Mesothelial cell of epicardium (in vitro differentiated cells): ENCODE results near the gene SCNN1B. TPM values are rescaled to one million over a fixed set of nuclear protein-coding genes. Genes with fewer than 3 reads are reported as not detected.
"Not testable (repeated sequence)": the region's sequence is repeated elsewhere in the genome, so short reads cannot be mapped to it uniquely, and the experiment has no call there.

Source experiments
- DNase-seq, 2 experiments: peaks; one replicate each; pipeline ENCODE4 v3.0.0; 2021; ENCODE audit warnings: low spot score in 2 of 2; ENCODE audit not compliant: unreplicated experiment in 2 of 2
- H3K27ac Mint-ChIP-seq: 2 replicates; pipeline ENCODE4 v1.8.0; 2021; ENCODE audit warnings: mixed read lengths
- H3K27me3 Mint-ChIP-seq: 2 replicates; pipeline ENCODE4 v1.8.0; 2021; ENCODE audit warnings: low read depth, mixed read lengths
- H3K36me3 Mint-ChIP-seq: 2 replicates; pipeline ENCODE4 v1.8.0; 2021; ENCODE audit warnings: mixed read lengths
- H3K4me1 Mint-ChIP-seq: 2 replicates; pipeline ENCODE4 v1.8.0; 2021; ENCODE audit warnings: mixed read lengths
- H3K4me3 Mint-ChIP-seq: 2 replicates; pipeline ENCODE4 v1.8.0; 2021; ENCODE audit warnings: mild to moderate bottlenecking, moderate library complexity, mixed read lengths
- H3K9me3 Mint-ChIP-seq: 2 replicates; pipeline ENCODE4 v1.8.0; 2021; ENCODE audit warnings: mixed read lengths
- CTCF ChIP-seq: fragments of 200-600 bp; sonication (generic); IDR thresholded peaks from one replicate; pipeline ENCODE4 v1.5.0; 2021; ENCODE audit warnings: antibody characterized with exemption; ENCODE audit not compliant: unreplicated experiment
- total RNA-seq: library from RNA; stranded (reverse); gene quantifications from 3 replicates; pipeline ENCODE4 v1.2.1, GENCODE V29; 2021

Gene SCNN1B
- total RNA-seq, 1 donor from 2014 or later: not detected

GRCh38 chr16:23395732-23396131 is 93.6 kb downstream of the SCNN1B start:
- Mint-ChIP-seq H3K27me3 (no peaks in the 10 kb centered on the region), H3K4me3 (no peak overlapping the region), H3K9me3 (no peaks in the 10 kb centered on the region), H3K36me3 (peaks cover 59% of the 10 kb centered on the region), H3K27ac (no peak overlapping the region), H3K4me1 (no peaks in the 10 kb centered on the region)
- no peak for DNase-seq
- no peak for TF ChIP-seq CTCF

- DNase-seq: no peak
- peaks cover 52% of the 10 kb centered on the region for H3K36me3 Mint-ChIP-seq
- no peak overlapping the region for H3K27ac Mint-ChIP-seq
These were observed 95.4 kb downstream of the SCNN1B start for GRCh38 chr16:23397464-23397863.

GRCh38 chr16:23398987-23399805 is 97.1 kb downstream of the SCNN1B start:
- H3K36me3 Mint-ChIP-seq: peaks cover 61% of the 10 kb centered on the region
- H3K27me3 Mint-ChIP-seq: no peaks in the 10 kb centered on the region
- no peak for DNase-seq
- peaks cover 3% of the 10 kb centered on the region for H3K4me1 Mint-ChIP-seq
- H3K9me3 Mint-ChIP-seq: no peaks in the 10 kb centered on the region
- no peak overlapping the region for H3K4me3 Mint-ChIP-seq
- H3K27ac Mint-ChIP-seq: no peak overlapping the region
- no peak for TF ChIP-seq CTCF

More at GRCh38 chr16:23397464-23397863, 95.4 kb downstream of the SCNN1B start:
- Mint-ChIP-seq H3K9me3 (no peaks in the 10 kb centered on the region), H3K27me3 (no peaks in the 10 kb centered on the region), H3K4me1 (no peaks in the 10 kb centered on the region), H3K4me3 (no peak overlapping the region)
- TF ChIP-seq CTCF: no peak

GRCh38 chr16:23400447-23400846 is 98.3 kb downstream of the SCNN1B start:
- not testable (repeated sequence) for H3K4me1 Mint-ChIP-seq, H3K27me3 Mint-ChIP-seq, DNase-seq, H3K27ac Mint-ChIP-seq, H3K9me3 Mint-ChIP-seq, H3K4me3 Mint-ChIP-seq
- peaks cover 55% of the 10 kb centered on the region for H3K36me3 Mint-ChIP-seq

- H3K9me3 Mint-ChIP-seq: no peaks in the 10 kb centered on the region
- H3K36me3 Mint-ChIP-seq: peaks cover 55% of the 10 kb centered on the region
- H3K4me1 Mint-ChIP-seq: peaks cover 5% of the 10 kb centered on the region
- H3K27ac Mint-ChIP-seq: no peak overlapping the region
- no peak for TF ChIP-seq CTCF
- DNase-seq: no peak
- H3K4me3 Mint-ChIP-seq: no peak overlapping the region
- no peaks in the 10 kb centered on the region for H3K27me3 Mint-ChIP-seq
These were observed 99.0 kb downstream of the SCNN1B start for GRCh38 chr16:23401139-23401538.

GRCh38 chr16:23402100-23402499 is 100.0 kb downstream of the SCNN1B start:
- Mint-ChIP-seq H3K27me3 (no peaks in the 10 kb centered on the region), H3K4me3 (no peak overlapping the region), H3K36me3 (peaks cover 57% of the 10 kb centered on the region), H3K27ac (no peak overlapping the region), H3K4me1 (peaks cover 5% of the 10 kb centered on the region), H3K9me3 (no peaks in the 10 kb centered on the region)
- DNase-seq: no peak
- TF ChIP-seq CTCF: no peak
